GM20000 (cell line): Measurements from ENCODE around the gene CCDC18.
"Not testable (repeated sequence)": the region's sequence is repeated elsewhere in the genome, so short reads cannot be mapped to it uniquely, and the experiment has no call there.

Source experiments
- DNase-seq: peaks from one replicate; pipeline ENCODE4 v3.0.0; 2012; ENCODE audit warnings: low spot score
- CTCF ChIP-seq: IDR thresholded peaks from 2 replicates; pipeline ENCODE4 v1.5.1; 2012; ENCODE audit warnings: mild to moderate bottlenecking, control low read depth; ENCODE audit errors: extremely low read depth, missing control alignments

The CCDC18 gene

GRCh38 chr1:93275634-93276295, 95.2 kb downstream of the CCDC18 start:
- no peak for TF ChIP-seq CTCF
- DNase-seq: no peak

GRCh38 chr1:93277530-93277929, 97.0 kb downstream of the CCDC18 start:
- DNase-seq: not testable (repeated sequence)

- no peak for TF ChIP-seq CTCF
- DNase-seq: no peak
Measured at GRCh38 chr1:93283496-93283895, 103.0 kb downstream of the CCDC18 start.

GRCh38 chr1:93288558-93288957, 108.0 kb downstream of the CCDC18 start:
- no peak for TF ChIP-seq CTCF
- no peak for DNase-seq

GRCh38 chr1:93296555-93297154, 116.1 kb downstream of the CCDC18 start:
- TF ChIP-seq CTCF: no peak
- no peak for DNase-seq

GRCh38 chr1:93301131-93301530, 120.6 kb downstream of the CCDC18 start:
- no peak for TF ChIP-seq CTCF
- no peak for DNase-seq

- TF ChIP-seq CTCF: no peak
- DNase-seq: no peak
Measured at GRCh38 chr1:93302078-93302477, 121.6 kb downstream of the CCDC18 start.

- peak; percentile 59 for DNase-seq
- TF ChIP-seq CTCF: peak; percentile 71
Measured at GRCh38 chr1:93304716-93305138, 124.2 kb downstream of the CCDC18 start.
